ENCODE data around the gene MRPL47.
A peak's percentile ranks its signal among the peaks of the same experiment; 100 is the strongest.

The MRPL47 gene

GRCh38 chr3:179603321-179603720, 1.1 kb downstream of the MRPL47 start:
- Histone ChIP-seq H3K27ac (no peak overlapping the region), H3K4me3 (peak overlapping the region in 5 of 7 experiments; percentile 54 to 88 (median 72))

- no peak overlapping the region for H3K4me3 ChIP-seq
- no peak overlapping the region for H3K27ac ChIP-seq
These were observed 4.9 kb downstream of the MRPL47 start for GRCh38 chr3:179599531-179599930.

- Histone ChIP-seq H3K4me3 (no peak overlapping the region), H3K27ac (no peak overlapping the region)
These were observed 13.1 kb downstream of the MRPL47 start for GRCh38 chr3:179591313-179591712.

- Histone ChIP-seq H3K4me3 (no peak overlapping the region), H3K27ac (no peak overlapping the region)
These were observed 13.8 kb downstream of the MRPL47 start for GRCh38 chr3:179590669-179591068.

- H3K4me3 ChIP-seq, result no peak overlapping the region
- H3K27ac ChIP-seq, result no peak overlapping the region
These were observed 15.3 kb downstream of the MRPL47 start for GRCh38 chr3:179589143-179589542.

GRCh38 chr3:179580992-179581391, 23.4 kb downstream of the MRPL47 start:
- no peak overlapping the region for H3K4me3 ChIP-seq
- no peak overlapping the region for H3K27ac ChIP-seq

- Histone ChIP-seq H3K27ac (no peak overlapping the region), H3K4me3 (no peak overlapping the region)
These were observed 38.9 kb downstream of the MRPL47 start for GRCh38 chr3:179565496-179565895.

GRCh38 chr3:179563271-179563783, 41.1 kb downstream of the MRPL47 start:
- Histone ChIP-seq H3K27ac (peak overlapping the region; percentile 71 to 94 (median 89)), H3K4me3 (peak overlapping the region; percentile 64 to 98 (median 91))

- peak within 1 kb of the TSS; percentile 64 to 98 (median 91) for H3K4me3 ChIP-seq
- peak within 1 kb of the TSS; percentile 71 to 94 (median 89) for H3K27ac ChIP-seq
These were observed 41.7 kb downstream of the MRPL47 start, which contains the start of gene ACTL6A for GRCh38 chr3:179562591-179563270. ACTL6A (plus strand) TSS chr3:179562926; CDS start chr3:179563093, 167 bp downstream.

GRCh38 chr3:179560791-179561190, 43.6 kb downstream of the MRPL47 start:
- H3K27ac ChIP-seq, result no peak overlapping the region
- no peak overlapping the region for H3K4me3 ChIP-seq

- Histone ChIP-seq H3K4me3 (no peak overlapping the region), H3K27ac (no peak overlapping the region)
These were observed 45.6 kb downstream of the MRPL47 start for GRCh38 chr3:179558742-179559364.

GRCh38 chr3:179551349-179552105, 52.9 kb downstream of the MRPL47 start:
- Histone ChIP-seq H3K27ac (no peak overlapping the region), H3K4me3 (no peak overlapping the region)

GRCh38 chr3:179546814-179547241, 57.6 kb downstream of the MRPL47 start:
- H3K27ac ChIP-seq, result no peak overlapping the region
- no peak overlapping the region for H3K4me3 ChIP-seq

- Histone ChIP-seq H3K27ac (peak overlapping the region in 1 of 21 experiments; percentile 10), H3K4me3 (no peak overlapping the region)
These were observed 59.3 kb downstream of the MRPL47 start for GRCh38 chr3:179544981-179545645.

- no peak overlapping the region for H3K27ac ChIP-seq
These were observed 62.1 kb downstream of the MRPL47 start for GRCh38 chr3:179542375-179542774.

GRCh38 chr3:179541596-179541995, 62.8 kb downstream of the MRPL47 start:
- Histone ChIP-seq H3K4me3 (no peak overlapping the region), H3K27ac (no peak overlapping the region)

More at GRCh38 chr3:179542375-179542774, 62.1 kb downstream of the MRPL47 start:
- no peak overlapping the region for H3K4me3 ChIP-seq

- no peak overlapping the region for H3K27ac ChIP-seq
- no peak overlapping the region for H3K4me3 ChIP-seq
These were observed 63.3 kb downstream of the MRPL47 start for GRCh38 chr3:179541094-179541493.

Data from skin epidermis (tissue), 12 donors.